Endothelial cell (in vitro differentiated cells): Measurements from ENCODE around the gene TRIM63. TPM values are rescaled to one million over a fixed set of nuclear protein-coding genes. Genes with fewer than 3 reads are reported as not detected.
A peak's percentile ranks its signal among the peaks of the same experiment; 100 is the strongest.
"Not testable (repeated sequence)": the region's sequence is repeated elsewhere in the genome, so short reads cannot be mapped to it uniquely, and the experiment has no call there.

Source experiments
- DNase-seq: peaks from one replicate; pipeline ENCODE4 v3.0.0; 2021; ENCODE audit warnings: low spot score
- H3K27ac Mint-ChIP-seq: one replicate; pipeline ENCODE4 v1.8.0; 2021; ENCODE audit warnings: mixed read lengths, inconsistent platforms; ENCODE audit not compliant: unreplicated experiment
- H3K27me3 Mint-ChIP-seq: one replicate; pipeline ENCODE4 v1.8.0; 2021; ENCODE audit warnings: mild to moderate bottlenecking, moderate library complexity, mixed read lengths, inconsistent platforms; ENCODE audit not compliant: unreplicated experiment
- H3K36me3 Mint-ChIP-seq: one replicate; pipeline ENCODE4 v1.8.0; 2021; ENCODE audit warnings: mild to moderate bottlenecking, low read depth, mixed read lengths, inconsistent platforms; ENCODE audit not compliant: unreplicated experiment
- H3K4me1 Mint-ChIP-seq: one replicate; pipeline ENCODE4 v1.8.0; 2021; ENCODE audit warnings: mild to moderate bottlenecking, mixed read lengths, inconsistent platforms; ENCODE audit not compliant: unreplicated experiment
- H3K4me3 Mint-ChIP-seq: one replicate; pipeline ENCODE4 v1.8.0; 2021; ENCODE audit warnings: mild to moderate bottlenecking, mixed read lengths, inconsistent platforms; ENCODE audit not compliant: unreplicated experiment
- H3K9me3 Mint-ChIP-seq: one replicate; pipeline ENCODE4 v1.8.0; 2021; ENCODE audit warnings: mixed read lengths, inconsistent platforms; ENCODE audit not compliant: unreplicated experiment
- CTCF ChIP-seq: fragments of 200-600 bp; sonication (generic); IDR thresholded peaks from one replicate; pipeline ENCODE4 v1.5.0; 2021; ENCODE audit warnings: antibody characterized with exemption; ENCODE audit not compliant: unreplicated experiment
- total RNA-seq: library from RNA; stranded (reverse); fragmentation: NEBNext Ultra II Directional; extraction: Animal tissue kit (Norgen Biotek cat#: 25700); gene quantifications from one replicate; pipeline ENCODE4 v1.2.1, GENCODE V29; 2021; ENCODE audit not compliant: unreplicated experiment

Gene TRIM63
- total RNA-seq, 1 donor from 2014 or later: not detected

DNA sequence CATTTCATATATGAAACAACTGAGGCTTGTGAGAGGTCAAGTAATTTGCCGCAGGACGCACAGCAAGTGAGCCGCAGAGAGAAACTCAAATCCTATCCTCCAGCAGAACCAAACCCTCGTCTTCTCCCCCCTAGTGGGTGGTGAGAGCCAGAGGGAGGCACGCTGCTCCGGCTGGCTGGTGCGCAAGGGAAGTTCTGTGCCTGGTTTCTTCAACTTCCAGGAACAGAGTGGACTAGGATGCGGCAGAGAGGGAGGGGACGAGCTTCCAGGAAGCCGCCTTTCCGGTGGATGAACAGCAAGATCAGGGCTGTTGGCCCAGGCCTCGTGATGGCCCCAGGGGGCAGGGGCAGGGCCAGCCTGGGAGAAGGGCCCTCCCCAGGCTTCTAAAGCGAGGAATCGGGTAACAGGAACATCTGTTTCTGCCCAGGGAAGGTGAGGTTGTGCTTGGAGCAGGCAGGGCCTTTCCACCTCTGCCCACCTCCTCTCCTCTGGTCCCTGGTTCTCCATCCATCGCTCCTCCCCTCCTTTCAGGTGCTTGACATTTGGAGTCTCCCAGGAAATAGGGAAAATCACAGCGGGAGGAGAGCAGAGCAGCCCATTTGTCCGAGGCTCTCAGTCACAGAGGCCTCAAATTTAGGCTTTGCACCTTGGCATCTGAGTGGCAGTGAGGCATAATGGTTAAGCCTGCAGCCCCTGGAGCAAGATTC is 27.4 kb upstream of the TRIM63 start:
- Mint-ChIP-seq H3K27ac (no peak overlapping the region), H3K4me1 (peaks cover 22% of the 10 kb centered on the region), H3K4me3 (no peak overlapping the region), H3K9me3 (no peaks in the 10 kb centered on the region), H3K27me3 (peaks cover 1% of the 10 kb centered on the region), H3K36me3 (no peaks in the 10 kb centered on the region)
- DNase-seq: peak; percentile 58
- no peak for TF ChIP-seq CTCF

- H3K9me3 Mint-ChIP-seq: no peaks in the 10 kb centered on the region
- no peak for DNase-seq
- H3K4me3 Mint-ChIP-seq: no peak overlapping the region
- peaks cover 22% of the 10 kb centered on the region for H3K4me1 Mint-ChIP-seq
- H3K27ac Mint-ChIP-seq: no peak overlapping the region
- no peak for TF ChIP-seq CTCF
- peaks cover 1% of the 10 kb centered on the region for H3K27me3 Mint-ChIP-seq
- H3K36me3 Mint-ChIP-seq: no peaks in the 10 kb centered on the region
These were observed 26.7 kb upstream of the TRIM63 start for GRCh38 chr1:26094076-26094669.

DNA sequence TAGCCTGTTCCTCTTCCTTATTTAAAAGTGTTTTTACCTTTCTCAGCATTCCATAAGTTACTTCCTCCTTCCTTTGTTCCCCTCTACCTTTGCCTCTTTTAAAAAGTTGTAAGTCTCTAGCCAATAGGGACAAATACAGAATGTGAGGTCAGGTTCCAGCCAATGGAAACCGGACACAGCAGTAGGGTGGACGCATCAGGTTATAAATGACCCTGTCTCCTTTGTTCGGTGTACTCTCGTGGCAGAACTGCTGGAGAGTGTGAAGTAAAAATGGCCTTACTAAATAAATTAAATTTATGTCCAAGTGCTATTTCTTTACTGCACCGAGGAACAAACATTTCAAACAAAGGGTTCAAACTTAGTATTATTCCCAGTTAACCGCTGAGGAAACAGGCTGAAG is 26.1 kb upstream of the TRIM63 start:
- DNase-seq, H3K27me3 Mint-ChIP-seq, H3K27ac Mint-ChIP-seq, H3K36me3 Mint-ChIP-seq, H3K4me3 Mint-ChIP-seq, H3K9me3 Mint-ChIP-seq: not testable (repeated sequence)
- H3K4me1 Mint-ChIP-seq: peaks cover 22% of the 10 kb centered on the region

GRCh38 chr1:26092422-26092821 is 25.0 kb upstream of the TRIM63 start:
- no peak for DNase-seq
- no peak for TF ChIP-seq CTCF
- peaks cover 22% of the 10 kb centered on the region for H3K4me1 Mint-ChIP-seq
- H3K4me3 Mint-ChIP-seq: no peak overlapping the region
- H3K9me3 Mint-ChIP-seq: no peaks in the 10 kb centered on the region
- no peaks in the 10 kb centered on the region for H3K36me3 Mint-ChIP-seq
- H3K27me3 Mint-ChIP-seq: peaks cover 1% of the 10 kb centered on the region
- peak overlapping the region; percentile 19 for H3K27ac Mint-ChIP-seq

- TF ChIP-seq CTCF: no peak
- no peak overlapping the region for H3K27ac Mint-ChIP-seq
- H3K4me3 Mint-ChIP-seq: no peak overlapping the region
- H3K4me1 Mint-ChIP-seq: peaks cover 22% of the 10 kb centered on the region
- H3K9me3 Mint-ChIP-seq: no peaks in the 10 kb centered on the region
- peaks cover 1% of the 10 kb centered on the region for H3K27me3 Mint-ChIP-seq
- no peaks in the 10 kb centered on the region for H3K36me3 Mint-ChIP-seq
- no peak for DNase-seq
These were observed 23.5 kb upstream of the TRIM63 start for GRCh38 chr1:26090893-26091292.
